K562 treated with DMSO at 1 percent for 48 hours (cell line): ENCODE measurements around the gene PVR. TPM values are rescaled to one million over a fixed set of nuclear protein-coding genes. Genes with fewer than 3 reads are reported as not detected.

Source experiments
- total RNA-seq: library from RNA; unstranded; fragments of 300-600 nt; gene quantifications from 2 replicates; pipeline ENCODE4 v1.2.3, GENCODE V29; 2022; ENCODE audit warnings: low replicate concordance; ENCODE audit errors: extremely low read depth

The PVR gene
- total RNA-seq: not detected in 2 replicates

GRCh38 chr19:44643605-44644401, at the start of gene PVR:
TSS of gene PVR (plus strand) at chr19:44643910. CDS start at chr19:44644097, 187 bp downstream.

GRCh38 chr19:44613295-44614178, 30.2 kb upstream of the PVR start, which contains the start of gene IGSF23:
TSS of gene IGSF23 (plus strand) at chr19:44613563. CDS start at chr19:44613646, 83 bp downstream.

GRCh38 chr19:44671400-44671799, 27.7 kb downstream of the PVR start, which contains the start of gene CEACAM19:
TSS of gene CEACAM19 (plus strand) at chr19:44671482. CDS start at chr19:44671932, 450 bp downstream.

DNA sequence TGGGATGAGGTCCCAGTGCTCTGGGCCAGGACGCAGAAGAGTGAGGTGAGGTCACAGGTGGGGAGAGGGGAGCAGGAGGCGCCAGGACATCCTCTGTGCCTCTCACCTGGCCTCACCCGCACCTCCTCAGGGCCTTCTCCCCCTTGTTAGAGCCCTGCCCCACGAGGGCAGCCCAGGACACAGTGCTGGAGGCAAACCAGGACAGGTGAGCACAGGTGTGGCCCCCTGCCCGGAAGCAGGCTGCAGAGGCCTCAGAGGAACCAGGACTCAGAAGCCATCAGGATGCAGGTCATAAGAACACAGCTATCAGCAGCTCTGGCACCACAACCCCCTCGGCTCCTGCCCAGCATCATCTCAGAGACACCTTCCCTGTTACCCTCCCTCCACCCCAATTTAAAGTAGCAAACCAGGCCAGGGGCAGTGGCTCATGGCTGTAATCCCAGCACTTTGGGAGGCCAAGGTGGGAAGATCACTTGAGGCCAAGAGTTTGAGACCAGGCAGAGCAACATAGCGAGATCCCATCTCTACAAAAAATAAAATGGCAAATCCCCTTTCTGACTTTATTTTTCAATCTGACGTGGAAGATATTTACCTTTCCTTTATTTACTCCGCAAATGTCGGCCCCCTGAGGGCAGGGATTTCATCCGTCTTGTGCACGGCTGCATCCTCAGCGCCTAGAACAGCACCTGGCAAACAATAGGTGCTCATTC, 54.9 kb downstream of the PVR start, which contains the start of gene CEACAM16:
CEACAM16 (plus strand) TSS at position 660 of the 710 bp plus-strand sequence. CDS start 2,306 bp downstream, outside the sequence.

Other genes with a start within 250 kb of the PVR start
- not detected in 2 replicates for gene ZNF285, start 242.3 kb upstream of the PVR start, total RNA-seq
- gene ZNF229, start 195.4 kb upstream of the PVR start, total RNA-seq: not detected in 2 replicates
- gene ZNF180, start 143.4 kb upstream of the PVR start, total RNA-seq: not detected in 2 replicates
- gene CEACAM20, start 114.2 kb upstream of the PVR start, total RNA-seq: not detected in 2 replicates
- not detected in 2 replicates for gene IGSF23, start 30.3 kb upstream of the PVR start, total RNA-seq
- not detected in 2 replicates for gene CEACAM19, start 27.6 kb downstream of the PVR start, total RNA-seq
- not detected in 2 replicates for gene CEACAM16, start 55.2 kb downstream of the PVR start, total RNA-seq
- gene BCL3, start 104.8 kb downstream of the PVR start, total RNA-seq: not detected in 2 replicates
- gene CBLC, start 134.0 kb downstream of the PVR start, total RNA-seq: not detected in 2 replicates
- gene BCAM, start 165.2 kb downstream of the PVR start, total RNA-seq: not detected in 2 replicates
- not detected in 2 replicates for gene NECTIN2, start 202.4 kb downstream of the PVR start, total RNA-seq
- not detected in 2 replicates for gene TOMM40, start 247.3 kb downstream of the PVR start, total RNA-seq